ENCODE measurements around the gene RAPGEF2.
"Not testable (repeated sequence)": the region's sequence is repeated elsewhere in the genome, so short reads cannot be mapped to it uniquely, and the experiment has no call there.

The RAPGEF2 gene

DNA sequence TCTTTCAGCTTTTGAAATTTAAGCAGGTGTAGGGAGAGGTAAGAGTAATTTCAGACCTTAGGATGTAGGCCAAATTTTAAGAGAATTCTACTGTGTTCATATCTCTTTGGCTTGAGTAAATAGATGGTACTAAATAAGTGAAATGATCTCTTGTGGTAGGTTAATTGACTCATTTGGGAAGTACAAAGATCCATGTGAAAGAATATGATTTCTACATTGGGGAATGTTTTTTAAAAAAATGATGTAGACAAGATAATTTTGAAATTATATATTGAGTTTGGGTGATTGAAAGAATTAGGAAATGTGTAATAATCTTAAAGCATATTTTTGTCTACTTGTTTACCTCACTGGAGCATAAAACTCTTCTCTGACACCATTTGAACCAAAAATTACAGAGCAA, 35.6 kb downstream of the RAPGEF2 start:
- no peak for DNase-seq (ENCODE audit: low read depth)

DNA sequence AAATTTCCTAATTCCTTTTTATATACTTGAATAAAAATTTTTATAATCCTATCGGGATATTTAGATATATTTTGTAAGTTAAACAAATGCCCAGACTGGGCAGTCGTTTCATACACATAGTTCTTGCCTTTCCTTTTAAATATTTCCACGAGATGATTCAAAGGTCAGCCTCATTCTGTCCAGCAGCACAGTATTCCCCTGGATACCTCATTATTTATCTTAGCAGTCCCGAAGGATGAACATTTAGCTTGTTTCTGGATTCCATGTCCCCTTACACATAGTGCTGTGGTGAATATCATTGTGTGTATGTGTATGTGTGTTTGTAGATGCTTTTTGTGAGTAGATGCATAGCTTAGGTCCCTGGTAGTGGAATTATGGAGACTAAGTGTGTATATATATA, 38.3 kb downstream of the RAPGEF2 start:
- DNase-seq (ENCODE audit: low read depth), result no peak

DNA sequence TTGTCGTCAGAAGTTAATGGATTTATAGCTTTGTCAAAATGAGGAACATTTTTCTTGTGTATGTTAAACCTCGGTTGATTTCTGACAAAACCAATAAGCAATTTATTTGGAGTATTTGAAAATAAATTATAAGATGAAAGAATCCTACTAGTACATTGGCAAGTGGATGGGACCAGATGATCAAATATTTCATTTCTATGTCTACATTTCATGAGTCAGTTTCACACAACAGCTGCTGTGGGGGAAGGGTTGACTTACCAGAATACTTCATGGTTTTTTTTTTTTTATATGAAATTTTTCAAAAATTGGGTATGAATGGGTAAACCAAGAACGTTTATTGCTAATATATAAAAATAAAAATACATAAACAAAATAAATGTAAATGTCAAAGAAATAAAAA, 39.4 kb downstream of the RAPGEF2 start:
- no peak for DNase-seq (ENCODE audit: low read depth)

GRCh38 chr4:159142681-159143384, 40.0 kb downstream of the RAPGEF2 start:
- no peak for DNase-seq (ENCODE audit: low read depth)

- no peak for DNase-seq (ENCODE audit: low read depth)
Observed at GRCh38 chr4:159143687-159144086, 40.8 kb downstream of the RAPGEF2 start.

GRCh38 chr4:159144112-159144694, 41.3 kb downstream of the RAPGEF2 start:
- DNase-seq (ENCODE audit: low read depth), result no peak

DNA sequence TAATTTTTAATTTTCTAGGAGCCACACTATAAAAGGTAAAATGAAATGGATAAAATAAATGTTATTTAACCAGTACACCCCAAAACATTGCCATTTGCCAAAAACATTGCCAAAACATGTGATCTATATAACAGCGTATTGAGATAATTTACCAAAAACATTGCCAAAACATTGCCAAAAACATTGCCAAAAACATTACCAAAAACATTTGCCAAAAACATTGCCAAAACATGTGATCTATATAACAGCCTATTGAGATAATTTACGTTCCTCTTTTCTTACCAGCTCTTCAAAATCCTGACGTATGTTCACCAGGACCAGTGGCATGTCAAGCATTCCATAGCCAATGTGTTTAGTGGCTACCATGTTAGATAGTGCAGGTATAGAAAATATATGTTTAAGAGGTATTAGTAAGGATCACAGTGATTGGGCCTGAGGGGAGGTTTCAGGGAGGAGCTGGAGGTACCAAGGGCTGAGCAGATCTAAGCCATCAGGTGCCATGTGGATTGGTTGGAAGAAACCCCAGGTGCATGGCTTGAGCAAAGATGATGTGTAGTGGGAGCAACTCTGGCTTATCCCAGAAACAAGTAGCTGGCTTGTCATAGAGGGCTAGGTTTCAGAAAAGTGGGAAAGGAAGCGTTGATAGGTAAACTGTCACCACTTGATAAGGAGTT, 42.6 kb downstream of the RAPGEF2 start:
- DNase-seq (ENCODE audit: low read depth), result no peak

DNA sequence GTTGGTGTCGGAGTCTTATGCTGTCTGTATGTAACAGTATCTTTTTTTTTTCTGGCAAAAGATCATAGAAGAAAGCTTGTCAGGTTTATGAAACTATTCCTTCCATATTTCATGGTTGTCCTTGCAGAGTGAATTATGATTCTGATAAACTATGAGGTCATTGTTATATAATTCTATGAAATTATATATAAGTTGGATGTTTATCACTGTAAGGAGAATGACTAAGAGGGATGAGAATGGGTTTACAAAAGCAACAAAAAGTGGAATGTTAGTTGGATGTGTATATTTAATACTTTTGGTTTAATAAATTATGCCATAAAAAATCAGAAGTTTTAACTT, 43.1 kb downstream of the RAPGEF2 start:
- DNase-seq (ENCODE audit: low read depth), result no peak

GRCh38 chr4:159146488-159146887, 43.6 kb downstream of the RAPGEF2 start:
- no peak for DNase-seq (ENCODE audit: low read depth)

GRCh38 chr4:159148441-159148840, 45.6 kb downstream of the RAPGEF2 start:
- DNase-seq (ENCODE audit: low read depth), result no peak

DNA sequence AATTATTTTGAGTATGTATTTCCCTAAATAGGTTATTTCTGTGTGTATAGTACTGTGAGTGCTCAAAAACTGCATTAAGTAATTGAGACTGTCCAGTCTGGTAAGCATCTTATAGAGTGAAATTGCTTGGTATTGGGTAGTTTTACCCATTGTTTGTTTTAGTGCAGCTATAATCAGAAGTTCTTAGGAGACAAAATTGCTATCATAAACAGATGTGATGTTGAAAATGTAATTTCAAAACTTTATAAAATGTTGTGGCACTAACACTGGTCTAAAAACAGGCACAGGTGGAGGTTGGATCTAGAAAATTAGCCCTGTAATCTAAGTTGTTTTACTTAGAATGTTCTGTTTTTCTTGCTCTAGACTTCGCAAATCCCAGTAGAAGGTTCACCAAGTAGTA, 46.8 kb downstream of the RAPGEF2 start:
- no peak for DNase-seq (ENCODE audit: low read depth)

- no peak for DNase-seq (ENCODE audit: low read depth)
Observed at GRCh38 chr4:159150396-159150795, 47.5 kb downstream of the RAPGEF2 start.

GRCh38 chr4:159150821-159151390, 48.0 kb downstream of the RAPGEF2 start:
- no peak for DNase-seq (ENCODE audit: low read depth)

DNA sequence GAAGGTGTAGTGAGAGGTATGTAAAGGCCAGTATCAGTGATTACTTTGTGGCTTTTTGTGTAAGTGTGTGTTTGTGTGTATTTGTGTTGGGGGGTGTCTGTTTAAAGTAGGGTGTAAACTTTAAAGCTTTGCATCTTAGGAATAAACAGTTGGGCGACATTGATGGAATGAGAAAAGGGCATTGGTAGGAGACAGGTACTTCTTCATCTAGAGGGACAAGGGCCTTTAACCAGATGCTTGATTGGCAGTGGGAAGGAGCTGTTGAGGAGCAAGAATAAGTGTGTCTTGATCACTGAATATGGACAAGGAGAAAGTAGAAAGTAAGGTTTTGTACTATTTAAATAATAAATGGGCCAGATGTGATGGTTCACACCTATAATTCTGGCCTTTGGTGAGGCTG, 48.8 kb downstream of the RAPGEF2 start:
- DNase-seq (ENCODE audit: low read depth), result no peak

- DNase-seq (ENCODE audit: low read depth), result no peak
Observed at GRCh38 chr4:159152181-159152580, 49.3 kb downstream of the RAPGEF2 start.

DNA sequence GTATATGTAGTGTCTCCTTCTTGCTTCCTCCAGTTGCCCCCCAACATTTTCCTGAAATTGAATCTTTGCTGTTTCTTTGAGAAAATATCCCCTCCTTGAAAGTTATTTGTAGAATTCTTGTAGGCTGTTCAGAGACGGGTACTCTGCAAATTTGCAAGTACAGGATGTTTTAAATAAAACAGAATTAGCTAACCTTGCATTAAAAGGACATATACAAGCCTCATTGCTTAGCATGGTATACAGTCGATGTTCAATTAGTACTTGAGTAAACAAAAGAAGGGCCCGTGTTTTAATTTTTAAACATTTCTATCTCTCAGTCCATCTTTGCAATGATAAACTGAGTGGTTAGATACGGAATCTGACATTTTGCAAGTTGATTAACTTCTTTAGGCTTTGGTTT, 50.8 kb downstream of the RAPGEF2 start:
- no peak for DNase-seq (ENCODE audit: low read depth)

DNA sequence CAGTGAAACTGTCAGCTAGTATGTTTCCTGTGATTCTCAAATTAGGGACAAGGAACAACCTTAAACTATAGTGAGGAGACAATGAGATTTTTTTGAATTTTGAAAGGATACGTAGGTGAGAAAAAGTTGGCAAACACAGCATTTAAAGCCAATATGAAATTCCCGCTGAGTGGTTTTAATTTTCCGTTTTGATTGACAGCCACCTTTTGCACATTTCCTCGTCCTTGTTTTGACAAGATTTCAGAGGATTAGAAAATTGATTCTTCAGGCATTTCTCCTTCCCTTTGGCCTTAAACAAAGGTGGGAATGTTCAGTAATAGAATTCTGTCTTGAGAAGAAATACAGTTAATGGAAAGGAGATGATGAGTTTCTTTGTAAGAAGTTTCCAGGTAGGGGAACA, 52.2 kb downstream of the RAPGEF2 start:
- no peak for DNase-seq (ENCODE audit: low read depth)

GRCh38 chr4:159158083-159158617, 55.3 kb downstream of the RAPGEF2 start:
- no peak for DNase-seq (ENCODE audit: low read depth)

GRCh38 chr4:159158985-159159384, 56.1 kb downstream of the RAPGEF2 start:
- no peak for DNase-seq (ENCODE audit: low read depth)

DNA sequence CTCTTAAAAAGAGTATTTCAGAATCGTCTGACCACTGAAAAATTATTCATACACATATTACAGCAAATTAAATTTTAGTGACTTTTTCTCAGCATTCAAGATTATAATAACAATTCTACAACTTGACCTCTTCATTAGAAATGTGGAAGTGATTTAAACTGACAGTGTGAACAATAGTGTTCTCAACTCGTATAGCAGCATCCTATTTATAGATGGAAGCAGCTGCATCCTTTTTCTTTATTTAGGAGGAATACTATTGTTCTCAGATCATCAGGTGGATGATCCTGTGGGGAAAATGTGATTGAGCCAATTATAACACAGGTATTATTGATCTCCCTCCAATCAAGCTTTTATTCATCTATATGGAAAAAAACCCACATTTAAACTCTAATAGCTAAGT, 56.7 kb downstream of the RAPGEF2 start:
- no peak for DNase-seq (ENCODE audit: low read depth)

GRCh38 chr4:159160242-159160641, 57.4 kb downstream of the RAPGEF2 start:
- no peak for DNase-seq (ENCODE audit: low read depth)

DNA sequence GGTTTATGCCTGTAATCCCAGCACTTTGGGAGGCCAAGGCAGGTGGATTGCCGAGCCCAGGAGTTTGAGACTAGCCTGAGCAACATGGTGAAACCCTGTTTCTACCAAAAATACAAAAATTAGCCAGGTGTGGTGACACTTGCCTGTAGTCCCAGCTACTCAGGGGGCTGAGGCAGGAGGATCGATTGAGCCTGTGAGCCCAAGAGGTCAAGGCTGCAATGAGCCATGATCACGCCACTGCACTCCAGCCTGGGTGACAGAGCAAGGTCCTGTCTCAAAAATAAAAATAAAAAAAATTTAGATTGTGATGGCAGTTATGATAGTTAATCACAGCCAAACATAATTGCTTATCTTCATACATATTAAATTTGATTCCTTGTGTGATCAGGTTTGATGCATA, 58.6 kb downstream of the RAPGEF2 start:
- DNase-seq (ENCODE audit: low read depth), result not testable (repeated sequence)

GRCh38 chr4:159162576-159162975, 59.7 kb downstream of the RAPGEF2 start:
- DNase-seq (ENCODE audit: low read depth), result no peak

Measured in activated T-cell treated with anti-CD3 and anti-CD28 coated beads for 1 hour (primary cell).